GM21367 (cell line): Measurements from ENCODE around the gene SLC39A13.
"Not testable (repeated sequence)": the region's sequence is repeated elsewhere in the genome, so short reads cannot be mapped to it uniquely, and the experiment has no call there.

Experiments
- ATAC-seq: cut with Tn5 transposase; IDR thresholded peaks from one replicate; pipeline ENCODE4 v1.9.1; 2021; ENCODE audit not compliant: unreplicated experiment

SLC39A13 gene

GRCh38 chr11:47449541-47449940, 41.2 kb downstream of the SLC39A13 start:
- no peak for ATAC-seq

- ATAC-seq, result no peak
Measured at GRCh38 chr11:47451436-47451835, 43.0 kb downstream of the SLC39A13 start.

DNA sequence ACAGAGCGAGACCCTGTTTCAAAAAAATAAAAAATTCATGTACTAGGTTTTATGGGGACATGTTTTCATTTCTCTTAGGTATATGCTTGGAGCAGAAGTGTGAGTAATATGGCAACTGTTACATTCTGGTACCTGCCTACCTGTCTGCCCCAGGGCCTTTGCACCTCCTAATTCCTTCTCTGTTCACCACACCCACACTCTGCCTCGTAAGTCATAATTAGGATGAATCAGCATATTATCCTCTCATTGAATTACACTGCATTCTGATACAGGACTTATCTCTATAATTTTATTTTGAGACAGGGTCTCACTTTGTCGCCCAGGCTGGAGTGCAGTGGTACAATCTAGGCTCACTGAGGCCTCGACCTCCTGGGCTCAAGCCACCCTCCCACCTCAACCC, 43.6 kb downstream of the SLC39A13 start:
- ATAC-seq, result no peak

DNA sequence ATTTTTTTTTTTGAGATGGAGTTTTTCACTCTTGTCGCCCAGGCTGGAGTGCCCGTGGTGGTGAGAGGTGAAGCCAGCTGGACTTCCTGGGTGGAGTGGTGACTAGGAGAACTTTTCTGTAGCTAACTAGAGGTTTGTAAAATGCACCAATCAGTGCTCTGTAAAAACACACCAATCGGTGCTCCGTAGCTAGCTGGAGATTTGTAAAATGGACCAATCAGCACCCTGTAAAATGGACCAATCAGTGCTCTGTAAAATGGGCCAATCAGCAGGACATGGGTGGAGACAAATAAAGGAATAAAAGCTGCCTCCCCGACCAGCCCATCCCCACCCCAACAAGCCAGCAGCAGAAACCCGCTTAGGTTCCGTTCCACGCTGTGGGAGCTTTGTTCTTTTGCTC, 45.0 kb downstream of the SLC39A13 start:
- no peak for ATAC-seq

- ATAC-seq, result not testable (repeated sequence)
Measured at GRCh38 chr11:47454258-47454671, 45.9 kb downstream of the SLC39A13 start.

DNA sequence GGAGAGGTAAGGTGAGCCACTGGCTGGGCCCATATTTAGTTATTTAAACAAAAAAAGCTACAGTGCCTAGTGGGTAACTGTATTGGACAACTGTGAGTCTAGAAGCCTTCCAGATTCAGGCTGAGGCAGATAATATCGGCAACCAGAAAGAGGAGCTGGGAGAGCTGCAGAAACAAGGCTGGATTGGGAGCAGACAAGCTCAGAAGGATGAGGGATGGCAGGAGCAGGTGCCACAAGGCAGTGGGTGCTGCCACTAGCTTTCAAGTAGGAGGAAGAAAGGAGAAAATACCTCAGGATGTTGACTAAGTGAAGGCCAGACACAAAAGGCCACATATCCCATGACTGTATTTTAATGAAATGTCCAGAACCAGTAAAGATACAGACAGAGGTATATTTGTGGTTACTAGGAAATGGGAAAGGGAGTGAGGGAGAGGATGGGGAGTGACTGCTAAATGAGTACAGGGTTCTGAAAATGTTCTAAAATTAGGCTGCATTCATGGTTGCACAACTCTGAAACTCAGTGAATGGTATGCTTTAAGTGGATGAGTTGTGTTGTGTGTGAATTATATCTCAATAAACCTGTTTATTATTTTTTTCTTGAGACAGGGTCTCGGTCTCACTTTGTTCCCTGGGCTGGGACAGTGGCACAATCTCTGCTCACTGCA, 52.3 kb downstream of the SLC39A13 start:
- ATAC-seq, result no peak

GRCh38 chr11:47461876-47462275, 53.5 kb downstream of the SLC39A13 start:
- no peak for ATAC-seq

GRCh38 chr11:47464483-47464882, 56.1 kb downstream of the SLC39A13 start:
- no peak for ATAC-seq
